GM18870 (cell line): ENCODE measurements around the gene CDC5L.

Source experiments
- ATAC-seq: cut with Tn5 transposase; IDR thresholded peaks from one replicate; pipeline ENCODE4 v1.9.1; 2021; ENCODE audit warnings: moderate library complexity; ENCODE audit not compliant: unreplicated experiment

The CDC5L gene

DNA sequence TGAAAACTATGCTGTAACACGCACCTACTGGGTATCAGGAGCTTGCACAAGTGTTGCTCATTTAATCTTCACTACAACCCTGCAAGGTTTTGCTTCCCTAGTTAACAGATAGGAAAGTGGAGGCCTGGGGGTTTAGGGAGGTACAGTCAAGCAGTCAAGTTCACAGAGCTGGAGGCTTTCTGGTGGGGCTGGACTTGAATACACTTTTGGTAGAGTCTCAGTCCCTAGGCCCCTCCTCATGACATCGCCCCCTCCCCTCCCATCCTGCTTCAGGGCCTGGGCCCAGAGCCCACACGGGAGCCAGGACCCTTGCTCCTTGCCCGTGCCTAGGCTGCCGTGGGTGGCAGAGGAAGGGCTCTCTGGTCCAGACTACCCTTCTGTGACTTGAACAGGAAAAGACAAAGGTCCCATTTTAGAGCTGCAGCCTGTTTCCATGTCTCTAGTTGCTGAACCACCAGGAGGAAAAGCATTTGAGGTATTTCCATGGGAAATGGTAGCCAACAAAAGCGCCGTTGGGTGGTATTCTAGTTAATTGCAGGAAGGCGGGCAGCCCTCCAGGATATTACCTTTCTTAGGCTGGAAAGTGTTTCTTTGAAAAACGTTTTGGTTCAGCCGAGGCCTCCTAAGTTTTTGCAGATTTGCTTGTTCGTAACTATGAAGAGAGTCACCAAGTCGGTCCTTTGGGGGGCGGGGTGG, 84.9 kb downstream of the CDC5L start:
- no peak for ATAC-seq

DNA sequence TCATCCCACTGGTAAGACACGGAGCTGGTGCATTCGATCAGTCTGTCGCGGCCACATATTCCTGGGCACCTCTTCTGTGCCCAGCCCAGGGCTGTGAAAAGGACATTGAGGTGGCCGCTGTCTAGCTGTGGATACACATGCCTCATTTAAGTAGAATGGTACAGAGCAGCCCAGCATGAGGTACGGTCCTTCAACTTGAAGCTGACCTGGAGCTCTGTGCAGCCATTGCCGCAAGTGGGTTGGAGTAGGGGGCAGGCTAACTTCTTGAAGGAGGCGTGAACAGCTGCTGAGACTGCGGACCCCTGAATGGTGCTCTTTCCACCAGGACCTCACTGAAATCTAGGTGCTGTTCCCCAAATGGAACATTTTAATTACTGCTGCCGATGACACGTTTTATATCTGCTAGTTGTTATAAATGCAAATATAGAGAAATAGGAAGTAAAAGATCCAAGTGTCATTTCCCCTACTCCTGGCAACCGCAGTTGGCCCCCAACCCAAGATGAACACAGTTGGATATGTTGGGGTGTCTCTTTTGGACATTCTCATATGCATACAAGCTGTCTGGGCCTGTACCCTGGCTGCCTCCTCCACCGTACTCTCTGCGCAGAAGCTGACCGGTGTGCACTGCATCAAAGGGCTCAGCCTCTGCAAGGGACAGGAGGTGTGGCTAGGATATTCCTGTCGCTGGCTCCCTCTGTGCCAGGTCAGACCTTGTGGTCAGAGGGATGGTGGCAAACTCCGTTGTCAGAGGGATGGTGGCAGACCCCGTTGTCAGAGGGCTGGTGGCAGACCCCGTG, 86.1 kb downstream of the CDC5L start:
- no peak for ATAC-seq

DNA sequence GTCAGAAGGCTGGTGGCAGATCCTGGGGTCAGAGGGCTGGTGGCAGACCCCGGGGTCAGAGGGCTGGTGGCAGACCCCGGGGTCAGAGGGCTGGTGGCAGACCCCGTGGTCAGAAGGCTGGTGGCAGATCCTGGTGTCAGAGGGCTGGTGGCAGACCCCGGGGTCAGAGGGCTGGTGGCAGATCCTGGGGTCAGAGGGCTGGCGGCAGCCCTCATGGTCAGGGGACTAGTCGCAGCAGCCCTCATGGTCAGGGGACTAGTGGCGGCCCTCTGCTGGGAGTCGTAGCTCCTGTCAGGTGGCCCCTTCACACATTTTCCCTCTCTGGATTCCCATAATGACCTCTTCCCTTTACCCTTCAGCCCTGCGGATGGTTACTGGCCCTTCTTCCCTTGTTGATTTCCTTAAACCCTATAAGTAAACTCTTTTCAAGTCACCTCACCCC, 86.7 kb downstream of the CDC5L start:
- ATAC-seq, result no peak

DNA sequence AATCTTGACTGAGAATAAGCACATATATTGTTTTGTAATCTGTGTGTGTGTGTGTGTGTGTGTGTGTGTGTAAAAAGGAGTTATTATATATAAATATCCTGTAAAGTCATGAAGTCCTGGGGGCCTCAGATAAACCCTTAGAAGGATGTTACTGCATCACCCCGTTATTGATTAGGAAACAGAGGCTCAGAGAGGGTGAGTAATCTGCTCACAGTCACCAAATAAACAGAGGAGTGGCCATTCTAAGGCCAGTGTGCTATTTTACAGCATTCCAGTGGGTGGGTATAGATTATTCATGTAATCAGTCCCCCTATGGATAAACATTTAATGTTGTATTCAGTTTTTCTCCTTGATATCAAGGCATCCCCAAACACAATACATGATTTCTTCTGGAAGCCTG, 87.1 kb downstream of the CDC5L start:
- ATAC-seq, result no peak

DNA sequence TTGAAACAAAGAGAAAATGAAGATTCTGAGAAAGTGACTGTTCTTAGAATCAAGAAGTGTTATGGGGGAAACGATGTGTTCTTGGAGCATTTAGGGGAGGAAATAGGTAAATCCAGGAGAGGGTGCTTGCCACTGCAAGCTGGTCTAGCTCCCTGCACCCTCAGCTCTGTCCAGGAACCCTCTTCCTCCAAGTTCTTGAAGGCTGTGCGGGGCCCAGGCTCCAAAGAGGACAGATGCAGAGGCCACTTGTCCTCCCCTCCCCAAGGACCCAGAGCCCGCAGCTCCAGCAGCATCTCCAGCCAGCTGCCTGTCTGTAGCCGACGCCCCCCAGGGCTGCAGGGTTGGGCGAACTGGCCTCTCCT, 87.9 kb downstream of the CDC5L start:
- ATAC-seq, result no peak

DNA sequence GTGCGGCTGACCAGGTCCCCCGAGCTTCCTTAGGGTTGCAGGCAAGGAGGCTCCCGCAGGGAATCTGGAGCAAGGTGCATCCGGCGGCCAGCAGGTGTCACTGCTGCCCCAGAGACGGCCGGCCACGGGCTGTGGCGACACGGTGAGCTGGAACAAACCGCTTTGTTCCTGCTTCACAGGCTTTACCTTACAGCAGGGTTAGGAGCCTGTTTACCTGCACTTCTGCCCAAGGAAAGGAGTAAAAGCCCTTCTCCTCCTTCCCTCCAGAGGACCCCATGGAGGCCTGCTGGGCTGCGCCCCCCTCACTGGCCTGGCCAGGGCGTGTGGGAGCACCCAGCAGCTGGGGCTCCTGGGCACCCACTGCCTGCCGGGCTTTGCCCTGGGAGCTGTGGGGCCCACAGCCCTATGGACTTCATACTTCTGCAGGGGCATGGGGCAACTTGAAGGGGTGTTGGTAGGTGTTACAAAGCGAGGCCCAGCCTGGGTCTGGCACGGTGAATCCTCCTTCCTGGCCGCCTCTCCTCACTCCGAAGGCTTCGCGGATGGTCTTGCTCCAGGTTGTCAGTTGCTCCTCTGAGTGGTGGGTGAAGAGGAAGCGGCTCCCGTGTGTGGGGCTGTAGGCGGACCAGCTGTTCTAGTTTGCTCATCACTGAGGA, 88.4 kb downstream of the CDC5L start:
- no peak for ATAC-seq

DNA sequence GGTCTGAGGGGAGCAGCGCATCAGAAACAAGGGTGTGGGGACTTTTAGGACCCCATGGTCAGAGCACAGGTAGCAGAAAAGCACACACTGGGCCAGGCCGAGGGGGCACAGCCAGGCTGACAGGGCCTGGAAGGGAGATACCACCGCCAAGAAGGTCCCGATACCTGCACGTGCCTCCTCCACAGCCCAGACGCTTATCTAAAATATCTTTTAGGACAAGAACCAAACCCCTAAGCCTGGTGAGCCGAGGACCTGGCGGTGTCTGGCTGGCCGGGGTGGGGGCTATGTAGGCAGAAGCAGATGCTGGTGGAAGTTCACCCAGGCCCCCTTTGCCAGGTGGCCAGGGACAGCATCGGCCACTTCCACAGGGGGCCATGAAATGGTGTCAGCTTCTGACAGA, 89.3 kb downstream of the CDC5L start:
- no peak for ATAC-seq

DNA sequence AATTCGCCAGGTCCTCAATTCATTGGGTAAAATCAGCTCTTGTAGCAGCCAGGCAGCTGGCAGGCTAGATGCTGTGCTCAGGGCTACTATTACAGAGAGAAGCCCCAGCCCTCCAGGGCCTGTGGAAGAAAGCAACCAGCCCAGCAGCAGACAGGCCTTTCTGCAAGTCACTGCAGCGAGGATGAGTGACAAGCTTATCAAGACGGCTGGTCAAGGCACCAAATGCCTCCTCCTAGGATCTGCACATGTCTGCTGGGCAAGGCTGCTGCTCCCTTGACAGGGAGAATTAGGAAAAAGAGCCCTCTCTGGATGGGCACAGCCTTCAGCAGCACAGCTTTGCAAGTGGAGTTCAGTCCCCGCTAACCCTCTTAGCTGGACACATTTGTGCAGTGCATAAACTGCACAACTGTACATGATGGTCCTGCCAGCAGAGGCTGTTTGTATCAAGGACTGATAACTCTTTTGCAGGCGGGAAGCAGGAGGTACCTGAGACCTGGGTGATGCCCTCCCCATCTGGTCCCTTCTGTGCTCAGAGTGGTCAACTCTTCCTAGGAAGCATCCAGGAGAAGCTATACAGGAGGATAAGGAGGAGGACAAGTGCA, 89.9 kb downstream of the CDC5L start:
- ATAC-seq, result no peak

DNA sequence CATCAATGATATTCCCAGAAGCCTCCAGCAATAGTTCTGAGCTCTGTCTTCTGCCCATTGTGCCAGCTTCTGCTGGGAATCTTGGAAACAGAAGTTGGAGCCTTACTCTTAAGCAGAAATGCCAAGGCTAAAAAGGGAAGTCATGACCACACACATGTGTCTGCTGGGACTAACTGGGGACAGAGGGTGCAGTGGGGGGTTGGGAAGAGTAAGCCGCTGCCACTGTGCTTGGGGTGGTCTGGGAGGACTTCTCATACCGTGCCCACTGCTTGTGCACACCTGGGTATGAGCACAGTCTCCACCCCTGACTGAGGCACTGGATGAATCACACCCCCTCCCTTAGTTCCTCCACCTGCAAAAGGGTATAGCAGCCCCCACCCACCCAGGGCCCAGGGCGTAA, 90.7 kb downstream of the CDC5L start:
- no peak for ATAC-seq

DNA sequence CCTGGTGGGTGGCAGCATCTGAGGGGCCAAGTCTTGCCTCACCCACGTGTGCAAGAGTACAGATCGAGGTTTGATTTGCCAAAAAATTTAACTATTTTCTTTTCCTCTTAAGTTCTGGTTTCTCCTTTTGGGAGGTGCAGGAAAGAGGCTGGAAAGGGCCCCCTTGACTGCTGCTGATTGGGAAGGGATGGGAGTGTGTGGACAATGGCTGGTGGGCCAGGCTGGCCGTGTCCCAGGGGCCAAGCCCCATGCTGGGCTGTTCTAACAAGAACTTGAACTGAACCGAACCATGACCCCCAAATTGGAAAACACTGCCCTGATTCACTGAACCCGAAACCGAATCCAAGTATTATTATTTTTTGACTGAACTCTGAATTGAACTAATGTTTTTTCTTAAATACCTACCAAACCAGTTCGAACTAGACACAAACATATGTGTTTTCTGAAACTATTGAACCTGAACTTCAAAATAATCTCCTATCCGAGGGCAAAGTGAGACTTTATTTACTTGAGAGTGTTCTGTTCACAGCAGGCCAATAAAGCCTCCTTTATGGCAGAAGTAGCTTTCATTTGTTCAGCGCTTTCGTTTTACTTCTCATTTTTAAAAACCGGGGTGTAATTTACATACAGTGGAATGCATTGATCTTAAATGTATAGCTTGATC, 91.2 kb downstream of the CDC5L start:
- no peak for ATAC-seq

DNA sequence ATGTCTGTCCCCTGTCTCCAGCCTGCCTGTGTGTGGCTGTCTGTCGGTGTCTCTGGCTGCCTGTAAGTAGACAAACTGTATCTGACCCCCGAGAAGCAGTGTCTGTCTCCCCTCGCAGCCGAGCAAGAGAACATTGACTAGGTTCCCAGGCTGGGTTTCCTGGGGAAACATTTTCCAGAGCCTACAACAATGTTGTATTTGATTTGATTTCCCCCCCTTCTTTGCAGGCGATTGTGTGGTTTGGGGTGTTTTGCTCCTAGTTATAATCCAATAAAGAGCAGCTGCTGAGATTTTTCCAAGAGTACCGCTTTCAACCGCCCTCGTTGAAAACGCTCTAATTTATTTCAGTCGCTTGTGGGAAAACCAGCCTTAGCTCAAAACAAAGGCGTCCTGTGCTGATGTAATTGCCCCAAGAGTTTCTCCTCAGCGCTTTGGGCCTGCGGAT, 92.6 kb downstream of the CDC5L start:
- no peak for ATAC-seq

DNA sequence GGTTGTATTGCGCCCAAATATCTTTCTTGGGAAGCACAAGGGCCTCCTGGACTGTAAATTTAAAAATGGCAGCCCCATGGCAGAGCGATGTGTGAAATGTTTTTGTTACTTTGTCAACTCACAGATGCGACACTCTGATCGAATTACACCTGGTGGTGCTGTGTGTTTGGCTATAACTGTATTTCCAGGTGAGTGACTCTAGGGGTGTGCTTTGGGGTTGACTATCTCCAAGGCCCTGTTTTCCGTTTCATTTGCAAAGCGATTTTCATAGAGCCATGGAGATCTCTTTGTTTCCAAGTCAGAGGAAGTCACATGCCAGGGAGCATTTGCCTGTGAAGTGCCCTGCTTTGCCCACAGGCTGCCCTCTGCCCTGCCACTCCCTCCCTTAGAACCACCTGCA, 93.5 kb downstream of the CDC5L start:
- no peak for ATAC-seq

DNA sequence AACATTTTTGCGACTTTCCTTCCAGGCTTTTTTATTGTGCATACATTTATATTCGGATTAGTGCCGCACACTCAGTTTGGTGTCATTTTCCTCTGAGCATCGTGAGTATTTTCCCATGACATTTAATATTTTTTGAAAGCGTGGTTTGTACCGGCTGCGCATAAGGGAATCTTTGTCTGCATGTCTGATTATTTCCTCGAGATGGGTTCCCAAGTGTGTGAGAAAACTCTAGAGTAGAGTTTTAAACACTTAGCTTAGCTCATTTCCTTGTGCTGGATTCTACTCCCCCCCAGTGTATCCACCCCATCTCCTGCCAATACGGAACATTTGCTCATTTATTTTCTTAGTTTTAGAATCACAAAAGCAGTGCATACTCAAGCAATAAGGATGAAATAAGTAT, 94.3 kb downstream of the CDC5L start:
- ATAC-seq, result no peak

DNA sequence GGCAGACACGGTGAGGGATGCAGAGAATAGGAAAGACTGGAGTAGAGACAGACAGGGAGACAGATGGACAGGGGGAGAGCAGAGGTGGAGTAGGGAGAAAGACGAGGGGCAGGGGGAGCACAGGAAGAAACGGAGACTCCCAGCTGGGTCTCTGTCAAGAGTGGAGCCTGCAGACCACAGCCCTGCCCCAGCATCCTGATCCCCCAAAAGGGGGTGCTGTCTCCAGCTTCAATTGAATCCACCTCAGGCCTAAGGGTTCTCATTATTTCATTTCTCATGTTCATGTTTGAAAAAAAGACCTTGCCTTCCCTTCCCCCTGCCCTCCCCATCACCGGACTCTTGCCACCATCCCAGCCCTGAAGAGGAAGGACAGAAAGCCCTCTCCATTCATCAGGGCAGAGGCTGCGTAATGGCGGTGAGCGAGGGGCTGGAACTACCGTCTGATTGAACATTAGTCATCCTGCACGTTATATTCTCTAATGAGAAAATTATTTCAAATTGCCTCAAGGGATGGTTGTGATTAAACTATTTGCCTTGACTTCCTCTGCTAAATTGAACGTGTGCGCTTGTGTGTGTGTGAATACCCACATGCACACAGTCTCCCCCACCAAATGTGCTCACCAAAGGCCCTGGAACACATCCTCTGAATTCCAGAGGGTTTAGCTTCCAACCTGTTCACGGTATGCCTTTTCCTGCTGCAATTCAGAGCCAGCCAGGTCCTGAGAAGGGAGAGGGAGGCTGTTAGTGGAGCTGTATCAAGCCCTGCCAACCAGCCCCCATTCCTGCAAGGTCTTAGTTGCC, 98.3 kb downstream of the CDC5L start:
- ATAC-seq, result no peak

DNA sequence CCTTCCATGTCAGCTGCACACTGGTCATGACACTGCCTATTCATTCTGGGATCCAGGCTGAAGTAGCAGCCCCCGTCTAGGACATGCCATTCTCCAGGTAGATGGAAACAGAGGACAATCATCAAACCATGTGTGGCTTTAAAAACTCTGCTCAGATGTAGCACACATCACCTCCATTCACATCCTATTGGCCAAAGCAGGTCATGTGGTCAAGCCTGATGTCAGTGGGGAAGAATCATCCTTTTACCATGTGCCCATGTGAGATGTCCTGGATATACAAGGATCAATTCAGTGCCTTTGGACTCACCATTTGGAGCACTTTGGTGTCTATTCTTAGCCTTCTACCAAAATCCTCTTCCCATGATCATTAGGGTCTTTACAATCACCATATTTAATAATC, 99.5 kb downstream of the CDC5L start:
- ATAC-seq, result no peak

DNA sequence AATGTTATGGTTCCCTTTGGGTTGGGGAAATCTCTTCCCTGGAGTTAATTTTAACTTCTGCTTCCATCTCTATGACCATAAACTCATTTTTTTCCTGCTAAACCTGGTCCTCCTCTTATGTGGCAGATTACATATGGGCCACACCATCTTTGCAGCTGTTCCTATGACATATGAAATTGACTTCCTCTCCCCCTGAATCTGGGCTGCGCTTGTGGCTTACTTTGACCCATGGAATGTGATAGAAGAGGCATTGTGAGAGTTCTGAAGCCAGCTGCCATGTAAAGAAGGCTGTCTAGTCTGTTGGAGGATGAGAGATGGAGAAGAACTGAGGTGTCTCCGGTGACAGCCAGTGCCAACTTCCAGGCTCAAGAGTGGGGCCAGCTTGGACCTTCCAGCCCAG, 100.1 kb downstream of the CDC5L start:
- ATAC-seq, result no peak

DNA sequence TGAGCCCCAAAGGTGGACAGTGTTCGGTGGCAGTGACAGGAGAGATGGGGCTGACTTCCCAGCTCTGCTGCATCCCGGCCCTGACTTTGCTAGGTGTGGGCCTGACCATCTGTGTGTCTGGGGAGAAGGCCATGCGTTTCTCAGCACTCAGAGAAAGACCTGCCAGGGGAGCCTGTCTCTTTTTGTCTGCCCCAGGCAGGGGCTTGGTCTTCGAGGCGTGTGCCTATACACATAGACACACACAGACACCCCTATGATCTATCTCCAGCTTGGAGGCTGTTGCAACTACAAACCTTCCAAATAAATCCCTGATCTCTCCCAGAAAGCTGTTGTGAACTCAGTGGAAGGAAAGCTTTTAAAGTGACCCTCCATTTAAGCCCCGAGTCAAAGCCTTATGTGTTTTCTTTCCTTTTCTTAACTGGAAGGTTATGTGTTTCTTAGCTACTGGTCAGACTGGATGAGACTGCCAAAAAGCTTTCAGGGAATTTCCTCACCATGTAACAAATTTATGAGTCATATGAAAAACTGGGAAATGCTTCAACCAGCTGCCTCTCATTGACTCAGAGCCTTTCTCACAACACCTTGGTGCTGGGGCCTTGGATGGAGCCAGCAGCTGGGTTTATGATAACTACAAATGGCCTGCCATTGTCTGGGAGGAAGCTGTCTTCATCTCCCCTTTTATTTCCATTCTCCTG, 102.6 kb downstream of the CDC5L start:
- no peak for ATAC-seq

DNA sequence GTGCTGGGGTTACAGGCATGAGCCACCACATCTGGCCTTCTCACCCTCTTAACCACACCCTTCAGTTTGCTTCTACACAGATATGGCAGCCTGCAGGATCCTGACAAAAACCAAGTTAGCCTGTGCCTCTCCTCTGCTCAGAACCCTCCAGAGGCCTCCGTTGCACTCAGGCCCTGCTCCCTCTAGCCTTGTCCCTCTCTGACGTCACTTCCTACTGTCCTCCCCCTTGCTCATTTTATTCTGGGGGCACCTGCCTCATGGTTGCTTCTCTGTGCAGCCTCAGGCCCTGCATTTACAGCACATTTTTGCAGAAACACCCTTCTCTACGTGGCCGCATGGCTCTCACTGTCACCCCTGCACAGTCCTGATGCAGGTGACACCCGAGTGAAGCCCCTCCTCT, 105.6 kb downstream of the CDC5L start:
- no peak for ATAC-seq

DNA sequence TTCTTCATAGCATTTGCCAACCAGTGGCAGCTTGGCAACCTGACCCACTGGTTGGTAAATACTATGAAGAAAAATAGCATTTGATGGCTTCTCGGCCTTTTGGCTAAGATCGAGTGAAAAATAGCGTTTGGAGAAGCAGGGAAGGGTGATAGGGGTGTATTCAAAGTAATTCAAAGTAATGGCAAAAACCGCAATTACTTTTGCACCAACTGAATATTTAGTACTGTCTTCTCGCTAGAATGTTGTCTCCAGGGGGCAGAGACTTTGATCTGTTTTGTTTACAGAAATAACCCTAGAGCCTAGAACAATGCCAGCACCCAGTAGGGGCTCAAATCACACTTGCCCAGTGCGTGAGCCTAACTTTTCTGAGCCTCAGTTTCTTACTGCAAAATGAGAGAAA, 106.1 kb downstream of the CDC5L start:
- ATAC-seq, result no peak

DNA sequence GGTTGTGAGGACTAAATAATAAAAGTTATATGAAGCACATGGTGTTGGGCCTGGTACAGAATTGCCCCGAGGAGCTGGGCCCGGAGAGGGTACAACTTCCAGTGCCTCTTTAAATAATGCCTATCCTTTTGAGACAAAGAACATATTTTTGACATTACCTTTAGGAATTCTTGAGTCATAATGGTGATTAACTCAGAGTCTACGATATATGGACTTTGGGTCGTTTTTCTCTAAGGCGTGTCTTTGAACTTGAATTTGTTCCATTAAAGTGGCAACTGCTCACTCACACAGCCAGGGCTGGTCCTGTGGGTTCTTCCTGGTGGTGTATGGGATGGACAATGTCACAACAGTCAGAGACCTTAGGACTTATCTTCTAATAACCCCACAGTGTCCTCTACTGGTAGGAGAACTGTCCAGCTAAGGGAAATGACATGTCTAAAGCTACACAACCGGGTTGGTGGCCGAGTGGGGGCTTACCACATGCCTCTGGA, 106.5 kb downstream of the CDC5L start:
- ATAC-seq, result no peak
